ENCODE measurements around the gene ZNF385D.

The ZNF385D gene

GRCh38 chr3:21750831-21751391, at the start of gene ZNF385D:
TSS of gene ZNF385D (minus strand) at chr3:21751210. CDS start at chr3:21750916, 294 bp downstream.
- DNase-seq (ENCODE audit: low read depth), result no peak

GRCh38 chr3:21798356-21799088, 47.5 kb upstream of the ZNF385D start:
- DNase-seq (ENCODE audit: low read depth), result no peak

GRCh38 chr3:21795921-21796320, 44.9 kb upstream of the ZNF385D start:
- DNase-seq (ENCODE audit: low read depth), result no peak

GRCh38 chr3:21795152-21795837, 44.3 kb upstream of the ZNF385D start:
- no peak for DNase-seq (ENCODE audit: low read depth)

GRCh38 chr3:21794291-21794690, 43.3 kb upstream of the ZNF385D start:
- DNase-seq (ENCODE audit: low read depth), result no peak

GRCh38 chr3:21792176-21792575, 41.2 kb upstream of the ZNF385D start:
- no peak for DNase-seq (ENCODE audit: low read depth)

- no peak for DNase-seq (ENCODE audit: low read depth)
Measured at GRCh38 chr3:21791356-21791755, 40.3 kb upstream of the ZNF385D start.

- DNase-seq (ENCODE audit: low read depth), result no peak
Measured at GRCh38 chr3:21790466-21790865, 39.5 kb upstream of the ZNF385D start.

GRCh38 chr3:21789730-21790129, 38.7 kb upstream of the ZNF385D start:
- no peak for DNase-seq (ENCODE audit: low read depth)

- DNase-seq (ENCODE audit: low read depth), result no peak
Measured at GRCh38 chr3:21786438-21786797, 35.4 kb upstream of the ZNF385D start.

- DNase-seq (ENCODE audit: low read depth), result no peak
Measured at GRCh38 chr3:21785765-21786437, 34.9 kb upstream of the ZNF385D start.

- no peak for DNase-seq (ENCODE audit: low read depth)
Measured at GRCh38 chr3:21783839-21784238, 32.8 kb upstream of the ZNF385D start.

- no peak for DNase-seq (ENCODE audit: low read depth)
Measured at GRCh38 chr3:21781355-21781754, 30.3 kb upstream of the ZNF385D start.

GRCh38 chr3:21779909-21780308, 28.9 kb upstream of the ZNF385D start:
- DNase-seq (ENCODE audit: low read depth), result no peak

GRCh38 chr3:21778715-21779114, 27.7 kb upstream of the ZNF385D start:
- DNase-seq (ENCODE audit: low read depth), result no peak

GRCh38 chr3:21777821-21778220, 26.8 kb upstream of the ZNF385D start:
- no peak for DNase-seq (ENCODE audit: low read depth)

GRCh38 chr3:21766002-21766401, 15.0 kb upstream of the ZNF385D start:
- DNase-seq (ENCODE audit: low read depth), result no peak

GRCh38 chr3:21755896-21756295, 4.9 kb upstream of the ZNF385D start:
- no peak for DNase-seq (ENCODE audit: low read depth)

GRCh38 chr3:21754839-21755238, 3.8 kb upstream of the ZNF385D start:
- DNase-seq (ENCODE audit: low read depth), result no peak

GRCh38 chr3:21752749-21753347, 1.8 kb upstream of the ZNF385D start:
- DNase-seq (ENCODE audit: low read depth), result no peak

- no peak for DNase-seq (ENCODE audit: low read depth)
Measured at GRCh38 chr3:21751886-21752285, 876 bp upstream of the ZNF385D start.

- no peak for DNase-seq (ENCODE audit: low read depth)
Measured at GRCh38 chr3:21750080-21750696, 822 bp downstream of the ZNF385D start.
